AG10803 (cell line): ENCODE results near the gene ZDHHC14.
A peak's percentile ranks its signal among the peaks of the same experiment; 100 is the strongest.

Experiments
- DNase-seq: peaks from one replicate; pipeline ENCODE4 v3.0.0; 2010; ENCODE audit warnings: low read depth
- H3K4me3 ChIP-seq: 2 replicates; pipeline ENCODE4 v1.5.1; 2011; ENCODE audit warnings: mild to moderate bottlenecking, low read length, control low read depth
- CTCF ChIP-seq: conservative IDR thresholded peaks from 2 replicates; pipeline ENCODE4 v1.5.1; 2011; ENCODE audit warnings: mild to moderate bottlenecking, low read length, control low read depth, inconsistent platforms

ZDHHC14 gene

GRCh38 chr6:157597461-157598312 is 216.7 kb downstream of the ZDHHC14 start:
- TF ChIP-seq CTCF: peak; percentile 64
- no peak overlapping the region for H3K4me3 ChIP-seq
- DNase-seq: peak; percentile 34

GRCh38 chr6:157599191-157599590 is 218.2 kb downstream of the ZDHHC14 start:
- no peak for DNase-seq
- TF ChIP-seq CTCF: no peak
- no peak overlapping the region for H3K4me3 ChIP-seq

- H3K4me3 ChIP-seq: no peak overlapping the region
- no peak for DNase-seq
- TF ChIP-seq CTCF: no peak
Measured at GRCh38 chr6:157600807-157601206, 219.8 kb downstream of the ZDHHC14 start.

GRCh38 chr6:157602521-157603295 is 221.7 kb downstream of the ZDHHC14 start:
- DNase-seq: no peak
- no peak overlapping the region for H3K4me3 ChIP-seq
- TF ChIP-seq CTCF: no peak

- no peak overlapping the region for H3K4me3 ChIP-seq
- DNase-seq: no peak
- no peak for TF ChIP-seq CTCF
Measured at GRCh38 chr6:157603314-157603940, 222.4 kb downstream of the ZDHHC14 start.

GRCh38 chr6:157603971-157604370 is 223.0 kb downstream of the ZDHHC14 start:
- DNase-seq: no peak
- H3K4me3 ChIP-seq: no peak overlapping the region
- no peak for TF ChIP-seq CTCF
